Neural progenitor cell (in vitro differentiated cells): ENCODE results near the gene THAP4. TPM values are rescaled to one million over a fixed set of nuclear protein-coding genes. Genes with fewer than 3 reads are reported as not detected.

Experiments
- DNase-seq: peaks from one replicate; pipeline ENCODE4 v3.0.0-alpha.2; 2016; ENCODE audit warnings: low spot score
- H2AFZ ChIP-seq: fragments of 200-600 bp; sonication (generic); replicated peaks from 2 replicates; pipeline ENCODE4 v1.6.1; 2016; ENCODE audit warnings: antibody characterized with exemption
- H3F3A ChIP-seq: fragments of 200-600 bp; sonication (generic); 2 replicates; pipeline ENCODE4 v1.6.1; 2016; ENCODE audit warnings: antibody characterized with exemption, low read depth
- H3K27ac ChIP-seq: fragments of 200-600 bp; sonication (generic); 2 replicates; pipeline ENCODE4 v1.5.1; 2016; ENCODE audit warnings: mild to moderate bottlenecking
- H3K27me3 ChIP-seq: fragments of 200-600 bp; sonication (generic); 2 replicates; pipeline ENCODE4 v1.6.1; 2016; ENCODE audit warnings: mild to moderate bottlenecking, moderate library complexity
- H3K36me3 ChIP-seq: fragments of 200-600 bp; sonication (generic); 2 replicates; pipeline ENCODE4 v1.5.1; 2016
- H3K4me1 ChIP-seq: fragments of 200-600 bp; sonication (generic); 2 replicates; pipeline ENCODE4 v1.6.1; 2016; ENCODE audit warnings: mixed run types
- H3K4me2 ChIP-seq: fragments of 200-600 bp; sonication (generic); 2 replicates; pipeline ENCODE4 v1.6.1; 2016
- H3K4me3 ChIP-seq: fragments of 200-600 bp; sonication (generic); 2 replicates; pipeline ENCODE4 v1.5.1; 2016
- H3K79me2 ChIP-seq: fragments of 200-600 bp; sonication (generic); 2 replicates; pipeline ENCODE4 v1.6.1; 2016; ENCODE audit warnings: low read depth
- H3K9ac ChIP-seq: fragments of 200-600 bp; sonication (generic); 2 replicates; pipeline ENCODE4 v1.6.1; 2016
- H3K9me3 ChIP-seq: fragments of 200-600 bp; sonication (generic); 2 replicates; pipeline ENCODE4 v1.5.1; 2016; ENCODE audit warnings: low read depth
- H4K20me1 ChIP-seq: fragments of 200-600 bp; sonication (generic); 2 replicates; pipeline ENCODE4 v1.6.1; 2016; ENCODE audit warnings: low read depth
- H3K27ac Mint-ChIP-seq: 3 replicates; pipeline ENCODE4 v1.8.0; 2021; ENCODE audit warnings: mixed read lengths
- H3K27me3 Mint-ChIP-seq: 2 replicates; pipeline ENCODE4 v1.8.0; 2022; ENCODE audit warnings: low read depth, mild to moderate bottlenecking, inconsistent platforms, moderate library complexity, mixed read lengths; ENCODE audit not compliant: insufficient read depth
- H3K36me3 Mint-ChIP-seq: 3 replicates; pipeline ENCODE4 v1.8.0; 2021; ENCODE audit warnings: mixed read lengths
- H3K4me1 Mint-ChIP-seq: 3 replicates; pipeline ENCODE4 v1.8.0; 2021; ENCODE audit warnings: mixed read lengths
- H3K4me3 Mint-ChIP-seq: 3 replicates; pipeline ENCODE4 v1.8.0; 2021; ENCODE audit warnings: mild to moderate bottlenecking, moderate library complexity, mixed read lengths
- H3K9me3 Mint-ChIP-seq: 3 replicates; pipeline ENCODE4 v1.8.0; 2020; ENCODE audit warnings: mixed read lengths
- CTCF ChIP-seq: fragments of 200-600 bp; sonication (generic); IDR thresholded peaks from 2 replicates; pipeline ENCODE4 v1.5.1; 2017; ENCODE audit warnings: antibody characterized with exemption, mild to moderate bottlenecking
- EZH2 ChIP-seq: fragments of 200-600 bp; sonication (generic); IDR thresholded peaks from 2 replicates; pipeline ENCODE4 v1.6.1; 2017; ENCODE audit warnings: antibody characterized with exemption, mild to moderate bottlenecking, moderate library complexity
- EZH2phosphoT487 ChIP-seq: fragments of 200-600 bp; sonication (generic); IDR thresholded peaks from 2 replicates; pipeline ENCODE4 v1.6.1; 2017; ENCODE audit warnings: antibody characterized with exemption
- total RNA-seq: library from RNA; depleted of rRNA; stranded (reverse); fragments of >200 nt; gene quantifications from 2 replicates; pipeline ENCODE4 v1.2.3, GENCODE V29; 2015; ENCODE audit warnings: low replicate concordance

Gene THAP4
- total RNA-seq, 1 donor from 2014 or later, result 25.6 TPM

- H3K4me2 ChIP-seq, result no peak overlapping the region
- H3K4me3 ChIP-seq, result no peak overlapping the region
- H3K36me3 ChIP-seq, result no peaks in the 10 kb centered on the region
- no peaks in the 10 kb centered on the region for H3K79me2 ChIP-seq
- peaks cover 10% of the 10 kb centered on the region for H3K27me3 Mint-ChIP-seq
- H3K9me3 ChIP-seq, result no peaks in the 10 kb centered on the region
- peaks cover 15% of the 10 kb centered on the region for H3F3A ChIP-seq
- H3K9ac ChIP-seq, result no peak overlapping the region
- peaks cover 5% of the 10 kb centered on the region for H3K36me3 Mint-ChIP-seq
- H2AFZ ChIP-seq, result no peak overlapping the region
- no peak for DNase-seq
- H3K27ac Mint-ChIP-seq, result no peak overlapping the region
- peaks cover 2% of the 10 kb centered on the region for H4K20me1 ChIP-seq
- H3K4me3 Mint-ChIP-seq, result no peak overlapping the region
- H3K4me1 ChIP-seq, result peaks cover 1% of the 10 kb centered on the region
- no peak overlapping the region for H3K27ac ChIP-seq
- peaks cover 5% of the 10 kb centered on the region for H3K4me1 Mint-ChIP-seq
- no peaks in the 10 kb centered on the region for H3K9me3 Mint-ChIP-seq
- no peak for TF ChIP-seq EZH2
- no peak for TF ChIP-seq CTCF
- TF ChIP-seq EZH2phosphoT487, result no peak
- no peaks in the 10 kb centered on the region for H3K27me3 ChIP-seq
Measured at GRCh38 chr2:241671457-241672240, 34.7 kb upstream of the THAP4 start.

GRCh38 chr2:241670333-241671110 is 33.6 kb upstream of the THAP4 start:
- H3K9me3 Mint-ChIP-seq, result no peaks in the 10 kb centered on the region
- Histone ChIP-seq H2AFZ (no peak overlapping the region), H3K9me3 (no peaks in the 10 kb centered on the region), H3K27ac (no peak overlapping the region), H3K4me2 (no peak overlapping the region), H3K79me2 (no peaks in the 10 kb centered on the region), H4K20me1 (peaks cover 13% of the 10 kb centered on the region), H3K27me3 (no peaks in the 10 kb centered on the region), H3K36me3 (no peaks in the 10 kb centered on the region), H3K9ac (no peak overlapping the region), H3K4me1 (peaks cover 7% of the 10 kb centered on the region), H3F3A (peaks cover 13% of the 10 kb centered on the region), H3K4me3 (no peak overlapping the region)
- no peak for DNase-seq
- H3K4me3 Mint-ChIP-seq, result no peak overlapping the region
- TF ChIP-seq EZH2 (no peak), CTCF (no peak), EZH2phosphoT487 (no peak)
- peaks cover 3% of the 10 kb centered on the region for H3K36me3 Mint-ChIP-seq
- H3K4me1 Mint-ChIP-seq, result peaks cover 16% of the 10 kb centered on the region
- H3K27ac Mint-ChIP-seq, result no peak overlapping the region
- H3K27me3 Mint-ChIP-seq, result peaks cover 10% of the 10 kb centered on the region

- Histone ChIP-seq H3K4me3 (no peak overlapping the region), H3K4me1 (peaks cover 7% of the 10 kb centered on the region), H3K4me2 (no peak overlapping the region), H3K79me2 (no peaks in the 10 kb centered on the region), H3F3A (peaks cover 1% of the 10 kb centered on the region), H3K9me3 (no peaks in the 10 kb centered on the region), H3K9ac (no peak overlapping the region), H4K20me1 (peaks cover 14% of the 10 kb centered on the region), H2AFZ (no peak overlapping the region), H3K36me3 (no peaks in the 10 kb centered on the region), H3K27ac (no peak overlapping the region), H3K27me3 (no peaks in the 10 kb centered on the region)
- H3K27ac Mint-ChIP-seq, result no peak overlapping the region
- peaks cover 23% of the 10 kb centered on the region for H3K4me1 Mint-ChIP-seq
- DNase-seq, result no peak
- peaks cover 4% of the 10 kb centered on the region for H3K27me3 Mint-ChIP-seq
- H3K36me3 Mint-ChIP-seq, result peaks cover 5% of the 10 kb centered on the region
- TF ChIP-seq EZH2phosphoT487 (no peak), EZH2 (no peak), CTCF (no peak)
- H3K4me3 Mint-ChIP-seq, result no peak overlapping the region
- no peaks in the 10 kb centered on the region for H3K9me3 Mint-ChIP-seq
Measured at GRCh38 chr2:241668839-241669238, 31.9 kb upstream of the THAP4 start.
